DOHH2 (cell line): Measurements from ENCODE around the gene NR2C2.

Source experiments
- EZH2phosphoT487 ChIP-seq: fragments of 200-600 bp; sonication (generic); IDR thresholded peaks from 2 replicates; pipeline ENCODE4 v1.6.1; 2017; ENCODE audit warnings: borderline replicate concordance, mild to moderate bottlenecking, antibody characterized with exemption, low read length, moderate library complexity, mixed read lengths
- TF ChIP-seq, protein P1 (sequence below): fragments of 200-600 bp; sonication (generic); IDR thresholded peaks from one replicate; pipeline ENCODE4 v1.5.1; 2014; ENCODE audit warnings: antibody characterized with exemption, mild to moderate bottlenecking, low read depth, low read length; ENCODE audit not compliant: poor library complexity, severe bottlenecking

DNA sequence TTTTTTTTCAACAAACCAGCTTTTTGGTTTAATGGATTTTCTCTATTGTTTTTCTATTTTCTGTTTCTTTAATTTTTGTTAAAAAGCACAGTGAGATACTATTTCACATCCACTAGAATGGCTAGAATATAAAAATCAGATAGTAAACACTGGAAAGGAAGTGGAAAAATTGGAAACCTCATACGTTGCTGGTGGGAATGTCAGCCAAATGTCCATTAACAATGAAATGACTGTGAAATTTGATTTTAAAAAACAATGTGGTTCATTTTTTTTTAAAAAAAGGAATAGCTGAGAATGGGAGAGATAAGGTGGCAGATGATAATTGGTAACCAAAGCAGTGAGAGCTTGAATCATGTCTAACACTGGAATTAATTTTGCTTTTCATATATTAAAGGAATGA is 19.9 kb downstream of the NR2C2 start:
- TF ChIP-seq, protein P1, sequence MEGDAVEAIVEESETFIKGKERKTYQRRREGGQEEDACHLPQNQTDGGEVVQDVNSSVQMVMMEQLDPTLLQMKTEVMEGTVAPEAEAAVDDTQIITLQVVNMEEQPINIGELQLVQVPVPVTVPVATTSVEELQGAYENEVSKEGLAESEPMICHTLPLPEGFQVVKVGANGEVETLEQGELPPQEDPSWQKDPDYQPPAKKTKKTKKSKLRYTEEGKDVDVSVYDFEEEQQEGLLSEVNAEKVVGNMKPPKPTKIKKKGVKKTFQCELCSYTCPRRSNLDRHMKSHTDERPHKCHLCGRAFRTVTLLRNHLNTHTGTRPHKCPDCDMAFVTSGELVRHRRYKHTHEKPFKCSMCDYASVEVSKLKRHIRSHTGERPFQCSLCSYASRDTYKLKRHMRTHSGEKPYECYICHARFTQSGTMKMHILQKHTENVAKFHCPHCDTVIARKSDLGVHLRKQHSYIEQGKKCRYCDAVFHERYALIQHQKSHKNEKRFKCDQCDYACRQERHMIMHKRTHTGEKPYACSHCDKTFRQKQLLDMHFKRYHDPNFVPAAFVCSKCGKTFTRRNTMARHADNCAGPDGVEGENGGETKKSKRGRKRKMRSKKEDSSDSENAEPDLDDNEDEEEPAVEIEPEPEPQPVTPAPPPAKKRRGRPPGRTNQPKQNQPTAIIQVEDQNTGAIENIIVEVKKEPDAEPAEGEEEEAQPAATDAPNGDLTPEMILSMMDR, result no peak
- no peak for TF ChIP-seq EZH2phosphoT487
